HepG2 (cell line): ENCODE measurements around the gene USP36. TPM values are rescaled to one million over a fixed set of nuclear protein-coding genes. Genes with fewer than 3 reads are reported as not detected.

ENCODE experiments used
- GATAD1 ChIP-seq: IDR thresholded peaks from 2 replicates; pipeline ENCODE4 v1.6.1; 2016; ENCODE audit warnings: missing genetic modification reagents, missing compliant biosample characterization
- JUN ChIP-seq: sonication (generic); formaldehyde crosslinking; IDR thresholded peaks from 2 replicates; pipeline ENCODE4 v1.4.0; 2020; ENCODE audit warnings: mild to moderate bottlenecking, missing genetic modification reagents
- PHF21A ChIP-seq: sonication (generic); formaldehyde crosslinking; IDR thresholded peaks from 2 replicates; pipeline ENCODE4 v1.5.0; 2020; ENCODE audit warnings: mild to moderate bottlenecking, missing genetic modification reagents
- SETDB1 ChIP-seq: sonication (generic); formaldehyde crosslinking; IDR thresholded peaks from 2 replicates; pipeline ENCODE4 v1.5.1; 2020; ENCODE audit warnings: missing genetic modification reagents, mild to moderate bottlenecking, borderline replicate concordance
- SIN3A ChIP-seq: IDR thresholded peaks from 2 replicates; pipeline ENCODE4 v1.6.1; 2011; ENCODE audit warnings: low read depth, mild to moderate bottlenecking, control low read depth, low read length, borderline replicate concordance
- SKIL ChIP-seq: sonication (generic); formaldehyde crosslinking; IDR thresholded peaks from 2 replicates; pipeline ENCODE4 v1.8.0; 2022; ENCODE audit warnings: missing genetic modification reagents, mild to moderate bottlenecking, moderate library complexity, borderline replicate concordance
- SP5 ChIP-seq: IDR thresholded peaks from 2 replicates; pipeline ENCODE4 v1.6.1; 2016; ENCODE audit warnings: low read depth, borderline replicate concordance
- SPEN ChIP-seq: sonication (generic); formaldehyde crosslinking; IDR thresholded peaks from 2 replicates; pipeline ENCODE4 v1.5.1; 2020; ENCODE audit warnings: low read depth, mild to moderate bottlenecking, missing genetic modification reagents
- TBP ChIP-seq: sonication (generic); formaldehyde crosslinking; IDR thresholded peaks from 2 replicates; pipeline ENCODE4 v1.5.0; 2020; ENCODE audit warnings: missing genetic modification reagents
- ZBTB39 ChIP-seq: sonication (generic); formaldehyde crosslinking; IDR thresholded peaks from 2 replicates; pipeline ENCODE4 v1.5.0; 2020; ENCODE audit warnings: missing genetic modification reagents
- ZMYM2 ChIP-seq: sonication (generic); formaldehyde crosslinking; IDR thresholded peaks from 2 replicates; pipeline ENCODE4 v1.8.0; 2022; ENCODE audit warnings: mild to moderate bottlenecking, missing genetic modification reagents
- ZNF180 ChIP-seq: sonication (generic); formaldehyde crosslinking; IDR thresholded peaks from 2 replicates; pipeline ENCODE4 v1.4.0; 2020; ENCODE audit warnings: low read depth, missing genetic modification reagents, borderline replicate concordance
- ZNF280D ChIP-seq: sonication (generic); formaldehyde crosslinking; IDR thresholded peaks from 2 replicates; pipeline ENCODE4 v1.5.1; 2020; ENCODE audit warnings: mild to moderate bottlenecking, missing genetic modification reagents
- ZNF446 ChIP-seq: sonication (generic); formaldehyde crosslinking; IDR thresholded peaks from 2 replicates; pipeline ENCODE4 v1.5.0; 2020; ENCODE audit warnings: mild to moderate bottlenecking, missing genetic modification reagents
- ZNF460 ChIP-seq: sonication (generic); formaldehyde crosslinking; IDR thresholded peaks from 2 replicates; pipeline ENCODE4 v1.5.1; 2020; ENCODE audit warnings: missing genetic modification reagents, mild to moderate bottlenecking, borderline replicate concordance
- ZNF564 ChIP-seq: sonication (generic); formaldehyde crosslinking; IDR thresholded peaks from 2 replicates; pipeline ENCODE4 v1.8.1; 2023; ENCODE audit warnings: mild to moderate bottlenecking, missing genetic modification reagents
- ZNF580 ChIP-seq: IDR thresholded peaks from 2 replicates; pipeline ENCODE4 v1.6.1; 2016; ENCODE audit warnings: low read depth, borderline replicate concordance
- ZNF607 ChIP-seq: sonication (generic); formaldehyde crosslinking; IDR thresholded peaks from 2 replicates; pipeline ENCODE4 v1.5.1; 2020; ENCODE audit warnings: missing genetic modification reagents, mild to moderate bottlenecking, borderline replicate concordance
- ZNF709 ChIP-seq: sonication (generic); formaldehyde crosslinking; IDR thresholded peaks from 2 replicates; pipeline ENCODE4 v1.5.0; 2020; ENCODE audit warnings: mild to moderate bottlenecking, missing genetic modification reagents
- ZNF737 ChIP-seq: sonication (generic); formaldehyde crosslinking; IDR thresholded peaks from 2 replicates; pipeline ENCODE4 v1.5.0; 2020; ENCODE audit warnings: missing genetic modification reagents, mild to moderate bottlenecking, borderline replicate concordance
- ZNF772 ChIP-seq: sonication (generic); formaldehyde crosslinking; IDR thresholded peaks from 2 replicates; pipeline ENCODE4 v1.5.0; 2020; ENCODE audit warnings: mild to moderate bottlenecking, missing genetic modification reagents
- polyA plus RNA-seq, 8 experiments: library from polyadenylated mRNA; depleted of rRNA in 3 of 8; stranded (reverse) in 7 of 8; unstranded in 1 of 8; fragments of >200 nt; fragmentation: Illumina TruSeq in 4 of 8; extraction: Trizol in 4 of 8; gene quantifications; 2 replicates each; pipeline versions ENCODE4 v1.2.1 to v1.2.3, GENCODE V29; 2011 to 2016; ENCODE audit warnings: low read depth in 4 of 8, missing spikeins in 1 of 8, mixed read lengths in 1 of 8; ENCODE audit not compliant: insufficient read depth in 1 of 8
- total RNA-seq, 5 experiments: library from RNA; depleted of rRNA; stranded (reverse); fragments of >200 nt; fragmentation: Illumina TruSeq; extraction: Trizol; gene quantifications; 2 replicates each; pipeline ENCODE4 v1.2.3, GENCODE V29; 2016; ENCODE audit warnings: low read depth in 1 of 5

Gene USP36
- total and polyA plus RNA-seq, 2 of the 13 experiments (the other 11 are each of a cell fraction or from before 2014, with no cell fraction given) = 29.6 to 45.9 TPM

- TF ChIP-seq JUN = no peak
- TF ChIP-seq ZNF446 (CRISPR knock-in tag) = no peak
- no peak for TF ChIP-seq ZNF737 (CRISPR knock-in tag)
- TF ChIP-seq ZNF180 (CRISPR knock-in tag) = no peak
- no peak; the same call in 1 of the 2 replicates for TF ChIP-seq ZNF607 (CRISPR knock-in tag)
- TF ChIP-seq GATAD1 (CRISPR knock-in tag) = no peak
- TF ChIP-seq SIN3A = no peak
- TF ChIP-seq ZNF709 (CRISPR knock-in tag) = 0 out of 2 replicates have a peak, but pooled peaks have one; percentile 48
- TF ChIP-seq ZMYM2 (CRISPR knock-in tag) = peak; percentile 52; the same call in 1 of the 2 replicates
- TF ChIP-seq TBP (CRISPR knock-in tag) = no peak
- peak; percentile 32; the same call in 1 of the 2 replicates for TF ChIP-seq SP5 (CRISPR knock-in tag)
- peak; percentile 41; the same call in 1 of the 2 replicates for TF ChIP-seq ZNF772 (CRISPR knock-in tag)
- peak; percentile 65 for TF ChIP-seq ZNF580 (CRISPR knock-in tag)
- no peak; the same call in 1 of the 2 replicates for TF ChIP-seq PHF21A (CRISPR knock-in tag)
- no peak for TF ChIP-seq ZNF280D (CRISPR knock-in tag)
- peak; percentile 65; the same call in 1 of the 2 replicates for TF ChIP-seq SPEN (CRISPR knock-in tag)
- peak; percentile 46; the same call in 1 of the 2 replicates for TF ChIP-seq ZNF460 (CRISPR knock-in tag)
- TF ChIP-seq SETDB1 (CRISPR knock-in tag) = no peak
- TF ChIP-seq ZBTB39 (CRISPR knock-in tag) = peak; percentile 48; the same call in 1 of the 2 replicates
- no peak for TF ChIP-seq SKIL (CRISPR knock-in tag)
- TF ChIP-seq ZNF564 (CRISPR knock-in tag) = no peak
These were observed 25.2 kb upstream of the USP36 start (continued) for GRCh38 chr17:78865682-78866390.
